ENCODE data around the gene URB1.

DNA sequence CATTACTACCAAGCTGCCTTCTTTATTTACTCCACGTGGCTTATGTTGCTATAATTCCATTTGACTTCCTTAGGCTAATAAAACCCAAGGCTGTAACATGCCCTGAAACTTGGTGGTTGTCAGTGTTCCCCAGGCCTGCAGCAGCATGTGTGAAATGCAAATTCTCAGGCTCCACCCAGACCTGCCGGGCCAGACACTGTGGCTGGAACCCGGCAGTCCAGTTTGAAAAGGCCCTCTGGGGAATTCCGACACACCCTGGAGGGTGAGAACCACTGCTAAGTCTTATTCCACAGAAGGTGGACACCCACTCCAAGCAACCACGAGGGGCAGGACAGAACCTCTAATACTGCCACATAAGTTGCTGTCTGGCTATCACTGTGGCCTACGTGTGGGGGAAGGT is 41.4 kb downstream of the URB1 start:
- TF ChIP-seq, protein P1, sequence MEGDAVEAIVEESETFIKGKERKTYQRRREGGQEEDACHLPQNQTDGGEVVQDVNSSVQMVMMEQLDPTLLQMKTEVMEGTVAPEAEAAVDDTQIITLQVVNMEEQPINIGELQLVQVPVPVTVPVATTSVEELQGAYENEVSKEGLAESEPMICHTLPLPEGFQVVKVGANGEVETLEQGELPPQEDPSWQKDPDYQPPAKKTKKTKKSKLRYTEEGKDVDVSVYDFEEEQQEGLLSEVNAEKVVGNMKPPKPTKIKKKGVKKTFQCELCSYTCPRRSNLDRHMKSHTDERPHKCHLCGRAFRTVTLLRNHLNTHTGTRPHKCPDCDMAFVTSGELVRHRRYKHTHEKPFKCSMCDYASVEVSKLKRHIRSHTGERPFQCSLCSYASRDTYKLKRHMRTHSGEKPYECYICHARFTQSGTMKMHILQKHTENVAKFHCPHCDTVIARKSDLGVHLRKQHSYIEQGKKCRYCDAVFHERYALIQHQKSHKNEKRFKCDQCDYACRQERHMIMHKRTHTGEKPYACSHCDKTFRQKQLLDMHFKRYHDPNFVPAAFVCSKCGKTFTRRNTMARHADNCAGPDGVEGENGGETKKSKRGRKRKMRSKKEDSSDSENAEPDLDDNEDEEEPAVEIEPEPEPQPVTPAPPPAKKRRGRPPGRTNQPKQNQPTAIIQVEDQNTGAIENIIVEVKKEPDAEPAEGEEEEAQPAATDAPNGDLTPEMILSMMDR (IDR thresholded peaks at IDR 0.05; ENCODE audit: poor library complexity) = no peak
- TF ChIP-seq EZH2 (IDR thresholded peaks at IDR 0.05; ENCODE audit: borderline replicate concordance) = no peak

Measured in hepatocyte (in vitro differentiated cells).